Activated CD4-positive, alpha-beta T cell treated with anti-CD3 and anti-CD28 coated beads for 36 hours (primary cell): Measurements from ENCODE around the gene P2RX3. TPM values are rescaled to one million over a fixed set of nuclear protein-coding genes. Genes with fewer than 3 reads are reported as not detected.
"Not testable (repeated sequence)": the region's sequence is repeated elsewhere in the genome, so short reads cannot be mapped to it uniquely, and the experiment has no call there.

Experiments
- ATAC-seq: fragments of 200-7000 bp; cut with Tn5 transposase; one replicate; pipeline ENCODE4 v1.10.0; 2021; ENCODE audit warnings: mild to moderate bottlenecking, moderate library complexity
- CTCF ChIA-PET: fragments of 350-600 bp; sonication (Branson Sonifier 250); formaldehyde crosslinking; loops from one replicate; lab custom pipeline; 2021; ENCODE audit warnings: antibody characterized with exemption; lab: Charles Lee
- POLR2A ChIA-PET: fragments of 350-600 bp; sonication (Branson Sonifier 250); formaldehyde crosslinking; loops from one replicate; lab custom pipeline; 2021; ENCODE audit warnings: antibody characterized with exemption, inconsistent platforms; lab: Charles Lee
- DNase-seq: peaks from one replicate; pipeline ENCODE4 v3.0.0-alpha.2; 2020
- H3K27ac Mint-ChIP-seq: one replicate; pipeline ENCODE4 v1.8.0; 2021; ENCODE audit warnings: mixed read lengths
- H3K27me3 Mint-ChIP-seq: one replicate; pipeline ENCODE4 v1.8.0; 2021; ENCODE audit warnings: mixed read lengths
- H3K36me3 Mint-ChIP-seq: one replicate; pipeline ENCODE4 v1.8.0; 2021; ENCODE audit warnings: low read depth, mixed read lengths
- H3K4me1 Mint-ChIP-seq: one replicate; pipeline ENCODE4 v1.8.0; 2021; ENCODE audit warnings: mixed read lengths
- H3K4me3 Mint-ChIP-seq: one replicate; pipeline ENCODE4 v1.8.0; 2021; ENCODE audit warnings: mild to moderate bottlenecking, moderate library complexity, mixed read lengths
- H3K9me3 Mint-ChIP-seq: one replicate; pipeline ENCODE4 v1.8.0; 2021; ENCODE audit warnings: low read depth, mixed read lengths
- intact Hi-C, 2 experiments: fragments of 100-400 bp; cut with DNase I in 1 of 2; cut with micrococcal nuclease in 1 of 2; formaldehyde crosslinking; loops; one replicate each; pipeline versions ENCODE4 v1.14.2 to v1.15.1; 2022 to 2024; cut with DNase I, micrococcal nuclease
- total RNA-seq, 2 experiments: library from RNA; stranded (reverse); gene quantifications; one replicate each; pipeline ENCODE4 v1.2.3, GENCODE V29; 2021

Gene P2RX3
- total RNA-seq, 2 experiments from 2014 or later: not detected

- CTCF ChIA-PET: interaction anchor here (1.0 kb wide), 1 partner anchor 16 kb away, joined by 6 read pairs; no protein-coding TSS in a partner anchor
- POLR2A ChIA-PET: no interaction called here
- Mint-ChIP-seq H3K27ac (peak overlapping the region; percentile 14), H3K9me3 (no peaks in the 10 kb centered on the region), H3K36me3 (peaks cover 83% of the 10 kb centered on the region), H3K27me3 (no peaks in the 10 kb centered on the region), H3K4me3 (no peak overlapping the region), H3K4me1 (peaks cover 65% of the 10 kb centered on the region)
- intact Hi-C loops: loop anchor here in 1 of 2 experiments (10.0 kb wide), 1 partner anchor 1243 kb away; the partner anchor contains the start of genes LPXN and ZFP91
- ATAC-seq (no peak), DNase-seq (no peak)
These were observed 6.4 kb upstream of the P2RX3 start for GRCh38 chr11:57331720-57332119.

- Mint-ChIP-seq H3K27me3 (no peaks in the 10 kb centered on the region), H3K9me3 (no peaks in the 10 kb centered on the region), H3K27ac (no peak overlapping the region), H3K4me3 (no peak overlapping the region), H3K36me3 (peaks cover 71% of the 10 kb centered on the region), H3K4me1 (peaks cover 56% of the 10 kb centered on the region)
- intact Hi-C loops: loop anchor here in 1 of 2 experiments (10.0 kb wide), 1 partner anchor 1242 kb away; the partner anchor contains the start of genes LPXN and ZFP91
- ATAC-seq: no peak
- ChIA-PET CTCF (interaction anchor here (1.4 kb wide), 1 partner anchor 126 kb away, joined by 3 read pairs; no protein-coding TSS in a partner anchor), POLR2A (no interaction called here)
- DNase-seq: no peak
These were observed 5.3 kb upstream of the P2RX3 start for GRCh38 chr11:57332694-57333440.

GRCh38 chr11:57335023-57335342 is 3.2 kb upstream of the P2RX3 start:
- peaks cover 50% of the 10 kb centered on the region for H3K36me3 Mint-ChIP-seq
- DNase-seq (no peak), ATAC-seq (no peak)
- H3K4me3 Mint-ChIP-seq: peak overlapping the region; percentile 97
- peak overlapping the region; percentile 81 for H3K27ac Mint-ChIP-seq
- H3K9me3 Mint-ChIP-seq: no peaks in the 10 kb centered on the region
- H3K27me3 Mint-ChIP-seq: no peaks in the 10 kb centered on the region
- H3K4me1 Mint-ChIP-seq: peaks cover 49% of the 10 kb centered on the region
- ChIA-PET POLR2A (interaction anchor here (1.6 to 1.7 kb wide), 2 partner anchors 9 to 11 kb away, joined by 4 to 13 read pairs; partner anchors contain the start of gene TNKS1BP1), CTCF (interaction anchor here (0.7 to 1.1 kb wide), 4 partner anchors 9 to 22 kb away, joined by 3 to 4 read pairs (median 3); no protein-coding TSS in a partner anchor)
- intact Hi-C loops: loop anchor here (1.0 to 10.0 kb wide), 10 partner anchors 10 to 1240 kb away; partner anchors contain the start of genes SELENOH (in 2 of the 2), LPXN (in 1 of the 2), MED19 (in 1 of the 2) and SLC43A3 (in 1 of the 2)

- Mint-ChIP-seq H3K27me3 (no peaks in the 10 kb centered on the region), H3K4me1 (peaks cover 43% of the 10 kb centered on the region), H3K36me3 (peaks cover 45% of the 10 kb centered on the region), H3K9me3 (no peaks in the 10 kb centered on the region), H3K4me3 (peak within 1 kb of the TSS; percentile 97), H3K27ac (peak within 1 kb of the TSS; percentile 100)
- intact Hi-C loops: loop anchor here (1.0 to 10.0 kb wide), 10 partner anchors 10 to 1239 kb away; partner anchors contain the start of genes SELENOH (in 2 of the 2), LPXN (in 1 of the 2), MED19 (in 1 of the 2) and SLC43A3 (in 1 of the 2)
- DNase-seq (peak; percentile 93), ATAC-seq (peak; percentile 99)
- POLR2A ChIA-PET: interaction anchor here (1.6 to 1.7 kb wide), 2 partner anchors 10 kb away, joined by 4 to 13 read pairs; partner anchors contain the start of gene TNKS1BP1
- CTCF ChIA-PET: interaction anchor here (0.7 to 3.2 kb wide), 6 partner anchors 10 to 181 kb away, joined by 3 to 12 read pairs (median 3); no protein-coding TSS in a partner anchor
These were observed 2.6 kb upstream of the P2RX3 start, which contains the start of gene SSRP1 for GRCh38 chr11:57335343-57336110. Gene SSRP1 (minus strand): TSS chr11:57335892. CDS start chr11:57335121, 771 bp downstream.

- H3K4me3 Mint-ChIP-seq: peak overlapping the region; percentile 97
- ATAC-seq (peak; percentile 27), DNase-seq (peak; percentile 46)
- no peaks in the 10 kb centered on the region for H3K9me3 Mint-ChIP-seq
- ChIA-PET POLR2A (interaction anchor here (1.6 to 1.7 kb wide), 2 partner anchors 9 to 10 kb away, joined by 4 to 13 read pairs; partner anchors contain the start of gene TNKS1BP1), CTCF (interaction anchor here (0.7 to 3.2 kb wide), 5 partner anchors 10 to 180 kb away, joined by 3 to 12 read pairs (median 4); no protein-coding TSS in a partner anchor)
- no peaks in the 10 kb centered on the region for H3K27me3 Mint-ChIP-seq
- H3K4me1 Mint-ChIP-seq: peaks cover 37% of the 10 kb centered on the region
- peaks cover 38% of the 10 kb centered on the region for H3K36me3 Mint-ChIP-seq
- intact Hi-C loops: loop anchor here in 1 of 2 experiments (5.0 to 10.0 kb wide), 3 partner anchors 331 to 1239 kb away; partner anchors contain the start of genes LPXN, SELENOH, ZDHHC5 and ZFP91
- peak overlapping the region; percentile 100 for H3K27ac Mint-ChIP-seq
These were observed 2.0 kb upstream of the P2RX3 start for GRCh38 chr11:57336111-57336666.

- Mint-ChIP-seq H3K27ac (peak overlapping the region; percentile 100), H3K4me3 (peak overlapping the region; percentile 97), H3K36me3 (peaks cover 32% of the 10 kb centered on the region), H3K4me1 (peaks cover 35% of the 10 kb centered on the region)
- ATAC-seq, H3K9me3 Mint-ChIP-seq, DNase-seq, H3K27me3 Mint-ChIP-seq: not testable (repeated sequence)
- intact Hi-C loops: loop anchor here in 1 of 2 experiments (5.0 to 10.0 kb wide), 3 partner anchors 330 to 1238 kb away; partner anchors contain the start of genes LPXN, SELENOH, ZDHHC5 and ZFP91
- CTCF ChIA-PET: interaction anchor here (0.6 to 3.2 kb wide), 7 partner anchors 9 to 208 kb away, joined by 3 to 12 read pairs (median 4); partner anchors contain the start of gene TNKS1BP1
- POLR2A ChIA-PET: interaction anchor here (1.4 to 1.6 kb wide), 2 partner anchors 9 to 13 kb away, joined by 4 read pairs; no protein-coding TSS in a partner anchor
These were observed 1.3 kb upstream of the P2RX3 start for GRCh38 chr11:57336856-57337255.

GRCh38 chr11:57339328-57339727 is 1.2 kb downstream of the P2RX3 start:
- CTCF ChIA-PET: no interaction called here
- Mint-ChIP-seq H3K27ac (no peak overlapping the region), H3K9me3 (no peaks in the 10 kb centered on the region), H3K4me3 (no peak overlapping the region), H3K4me1 (peaks cover 17% of the 10 kb centered on the region), H3K27me3 (no peaks in the 10 kb centered on the region), H3K36me3 (peaks cover 8% of the 10 kb centered on the region)
- POLR2A ChIA-PET: no interaction called here
- no peak for DNase-seq
- no peak for ATAC-seq
- intact Hi-C loops: loop anchor here in 1 of 2 experiments (5.0 to 10.0 kb wide), 3 partner anchors 328 to 1235 kb away; partner anchors contain the start of genes LPXN, SELENOH, ZDHHC5 and ZFP91

GRCh38 chr11:57340039-57340615 is 2.0 kb downstream of the P2RX3 start:
- DNase-seq: peak; percentile 45
- no peak overlapping the region for H3K27ac Mint-ChIP-seq
- intact Hi-C loops: loop anchor here in 1 of 2 experiments (10.0 kb wide), 2 partner anchors 55 to 495 kb away; no protein-coding TSS in a partner anchor
- ChIA-PET POLR2A (no interaction called here), CTCF (no interaction called here)
- no peak overlapping the region for H3K4me3 Mint-ChIP-seq
- H3K27me3 Mint-ChIP-seq: no peaks in the 10 kb centered on the region
- ATAC-seq: no peak
- H3K4me1 Mint-ChIP-seq: peaks cover 10% of the 10 kb centered on the region
- H3K9me3 Mint-ChIP-seq: no peaks in the 10 kb centered on the region
- H3K36me3 Mint-ChIP-seq: no peaks in the 10 kb centered on the region

GRCh38 chr11:57341250-57341808 is 3.2 kb downstream of the P2RX3 start:
- intact Hi-C loops: loop anchor here in 1 of 2 experiments (10.0 kb wide), 2 partner anchors 57 to 497 kb away; no protein-coding TSS in a partner anchor
- Mint-ChIP-seq H3K36me3 (no peaks in the 10 kb centered on the region), H3K4me1 (peaks cover 6% of the 10 kb centered on the region), H3K9me3 (no peaks in the 10 kb centered on the region), H3K27me3 (no peaks in the 10 kb centered on the region), H3K27ac (no peak overlapping the region), H3K4me3 (no peak overlapping the region)
- ChIA-PET POLR2A (no interaction called here), CTCF (interaction anchor here (1.3 to 1.4 kb wide), 2 partner anchors 142 to 186 kb away, joined by 3 to 5 read pairs; no protein-coding TSS in a partner anchor)
- ATAC-seq (no peak), DNase-seq (no peak)
